ENCODE results near the gene DCK.
"Not testable (repeated sequence)": the region's sequence is repeated elsewhere in the genome, so short reads cannot be mapped to it uniquely, and the experiment has no call there.

DCK gene

DNA sequence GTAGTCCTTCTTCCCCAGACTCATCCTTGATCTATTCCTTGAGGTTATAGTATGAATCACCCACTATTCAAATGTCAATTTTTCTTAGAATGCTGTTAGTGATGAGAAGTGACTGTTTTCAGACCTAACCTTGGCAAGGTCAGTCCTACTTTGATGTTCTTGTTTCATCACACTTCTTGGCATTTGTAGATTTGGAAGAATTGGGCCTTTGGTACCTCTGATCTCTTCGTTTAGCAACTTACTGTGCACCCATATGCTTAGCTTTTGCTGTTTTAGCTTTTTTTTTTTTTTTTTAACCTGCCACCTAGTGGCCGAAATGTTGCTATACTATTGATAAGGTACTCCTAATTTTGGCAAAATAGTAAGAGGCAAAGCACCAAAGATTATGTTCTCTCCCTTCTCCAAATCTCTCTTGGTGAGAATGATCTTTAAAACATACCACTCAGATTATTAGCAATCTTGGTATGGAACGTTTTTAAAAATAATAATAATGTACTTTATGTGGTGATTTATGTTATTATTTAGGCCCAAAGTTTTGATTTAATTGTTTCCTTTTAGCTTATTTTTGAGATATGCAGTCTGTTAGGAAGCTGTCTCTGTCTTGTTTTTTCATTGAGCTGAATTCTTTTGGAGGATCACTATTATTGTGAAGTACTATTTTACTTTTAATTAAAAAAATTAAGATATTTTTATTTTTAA is 16.6 kb downstream of the DCK start:
- H3K4me3 ChIP-seq (ENCODE audit: low read length) = no peak overlapping the region
- DNase-seq (ENCODE audit: low read depth) = peak; percentile 45
- peak; percentile 54 for TF ChIP-seq CTCF (IDR thresholded peaks at IDR 0.05; ENCODE audit: insufficient read depth, low read depth, low read length, missing control alignments)

DNA sequence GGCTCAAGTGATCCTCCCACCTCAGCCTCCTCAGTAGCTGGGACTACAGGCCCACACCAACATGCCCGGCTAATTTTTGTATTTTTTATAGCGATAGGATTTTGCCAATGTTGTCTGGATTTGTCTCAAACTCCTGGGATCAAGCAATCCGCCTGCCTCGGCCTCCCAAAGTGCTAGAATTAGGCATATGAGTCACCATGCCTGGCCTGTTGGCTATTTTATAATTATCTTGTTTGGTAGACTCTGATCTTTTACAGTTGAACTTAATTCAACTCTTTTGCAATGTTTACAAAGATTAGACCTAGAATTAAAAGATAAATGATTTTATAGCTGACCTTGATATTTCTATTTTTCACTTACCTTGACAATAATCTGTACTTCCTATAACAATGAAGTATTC is 18.0 kb downstream of the DCK start:
- DNase-seq (ENCODE audit: low read depth) = no peak
- H3K4me3 ChIP-seq (ENCODE audit: low read length) = no peak overlapping the region
- TF ChIP-seq CTCF (IDR thresholded peaks at IDR 0.05; ENCODE audit: insufficient read depth, low read depth, low read length, missing control alignments) = no peak

GRCh38 chr4:71017391-71017790 is 23.9 kb downstream of the DCK start:
- not testable (repeated sequence) for DNase-seq (ENCODE audit: low read depth); H3K4me3 ChIP-seq (ENCODE audit: low read length)

DNA sequence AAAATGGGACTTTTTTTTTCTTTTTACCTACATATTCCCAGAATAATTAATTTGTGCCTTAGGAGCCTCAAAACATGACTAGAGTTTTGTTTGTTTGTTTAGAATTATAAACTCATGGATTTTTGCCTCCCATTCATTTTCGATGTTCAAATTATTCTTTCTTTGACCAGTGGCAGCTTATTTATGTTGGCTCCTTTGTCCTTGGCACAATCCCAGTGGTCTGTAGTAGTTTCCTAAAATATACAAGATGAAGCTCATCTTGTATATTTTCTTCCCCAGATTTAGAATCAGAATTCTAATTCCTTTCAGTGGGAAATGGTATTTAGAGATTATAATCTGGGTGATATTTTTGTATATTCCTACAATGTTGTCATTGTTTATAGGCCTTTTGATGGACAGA is 27.2 kb downstream of the DCK start:
- DNase-seq (ENCODE audit: low read depth) = no peak
- TF ChIP-seq CTCF (IDR thresholded peaks at IDR 0.05; ENCODE audit: insufficient read depth, low read depth, low read length, missing control alignments) = no peak

DNA sequence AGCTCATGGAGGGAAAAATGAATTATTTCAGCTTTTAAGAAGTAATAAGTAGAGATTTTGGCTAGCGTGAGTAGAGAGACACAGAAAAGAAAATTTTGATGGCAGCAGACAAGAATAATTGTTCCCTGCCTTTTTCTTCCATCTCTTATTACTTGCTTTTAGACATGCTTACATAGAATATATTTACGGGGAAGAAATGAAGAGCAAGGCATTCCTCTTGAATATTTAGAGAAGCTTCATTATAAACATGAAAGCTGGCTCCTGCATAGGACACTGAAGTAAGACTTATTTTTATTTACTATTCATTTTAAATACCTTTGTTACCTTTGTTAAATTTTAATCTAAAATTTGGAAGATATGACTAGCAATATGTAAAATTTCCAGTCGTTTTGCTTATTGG is 32.2 kb downstream of the DCK start:
- no peak overlapping the region for H3K4me3 ChIP-seq (ENCODE audit: low read length)
- TF ChIP-seq CTCF (IDR thresholded peaks at IDR 0.05; ENCODE audit: insufficient read depth, low read depth, low read length, missing control alignments) = no peak
- no peak for DNase-seq (ENCODE audit: low read depth)

More for the DNA sequence above, 27.2 kb downstream of the DCK start:
- H3K4me3 ChIP-seq (ENCODE audit: low read length) = no peak overlapping the region

GRCh38 chr4:71026086-71026485 is 32.6 kb downstream of the DCK start:
- no peak overlapping the region for H3K4me3 ChIP-seq (ENCODE audit: low read length)
- no peak for TF ChIP-seq CTCF (IDR thresholded peaks at IDR 0.05; ENCODE audit: insufficient read depth, low read depth, low read length, missing control alignments)
- peak; percentile 77 for DNase-seq (ENCODE audit: low read depth)

DNA sequence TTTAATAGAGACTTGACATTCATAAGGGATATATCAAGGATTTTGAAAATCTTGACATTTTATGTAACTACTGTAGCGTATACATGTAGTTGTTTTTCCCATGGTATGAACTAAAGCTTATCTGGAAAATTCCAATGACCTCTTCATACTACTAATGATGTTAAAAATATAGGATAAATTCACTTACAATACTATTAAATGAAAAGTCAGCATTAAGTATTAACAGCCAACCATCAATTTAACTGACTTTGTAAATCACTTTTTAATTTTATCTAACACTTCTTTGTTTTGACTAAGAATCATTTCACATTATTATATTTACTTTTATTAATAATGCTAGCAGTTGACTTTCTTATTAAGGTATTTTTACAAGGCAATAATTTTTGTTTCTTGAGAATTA is 34.2 kb downstream of the DCK start:
- no peak for DNase-seq (ENCODE audit: low read depth)
- no peak overlapping the region for H3K4me3 ChIP-seq (ENCODE audit: low read length)
- no peak for TF ChIP-seq CTCF (IDR thresholded peaks at IDR 0.05; ENCODE audit: insufficient read depth, low read depth, low read length, missing control alignments)
